HG03175 (cell line): ENCODE results near the gene PPP2R5E.
A peak's percentile ranks its signal among the peaks of the same experiment; 100 is the strongest.
"Not testable (repeated sequence)": the region's sequence is repeated elsewhere in the genome, so short reads cannot be mapped to it uniquely, and the experiment has no call there.

ENCODE experiments used
- ATAC-seq: cut with Tn5 transposase; IDR thresholded peaks from one replicate; pipeline ENCODE4 v1.9.1; 2021; ENCODE audit warnings: mild to moderate bottlenecking, moderate library complexity; ENCODE audit not compliant: unreplicated experiment

The PPP2R5E gene

GRCh38 chr14:63388766-63389431, 154.3 kb downstream of the PPP2R5E start:
- ATAC-seq: peak; percentile 84

- ATAC-seq: no peak
These were observed 155.5 kb downstream of the PPP2R5E start for GRCh38 chr14:63387711-63388110.

DNA sequence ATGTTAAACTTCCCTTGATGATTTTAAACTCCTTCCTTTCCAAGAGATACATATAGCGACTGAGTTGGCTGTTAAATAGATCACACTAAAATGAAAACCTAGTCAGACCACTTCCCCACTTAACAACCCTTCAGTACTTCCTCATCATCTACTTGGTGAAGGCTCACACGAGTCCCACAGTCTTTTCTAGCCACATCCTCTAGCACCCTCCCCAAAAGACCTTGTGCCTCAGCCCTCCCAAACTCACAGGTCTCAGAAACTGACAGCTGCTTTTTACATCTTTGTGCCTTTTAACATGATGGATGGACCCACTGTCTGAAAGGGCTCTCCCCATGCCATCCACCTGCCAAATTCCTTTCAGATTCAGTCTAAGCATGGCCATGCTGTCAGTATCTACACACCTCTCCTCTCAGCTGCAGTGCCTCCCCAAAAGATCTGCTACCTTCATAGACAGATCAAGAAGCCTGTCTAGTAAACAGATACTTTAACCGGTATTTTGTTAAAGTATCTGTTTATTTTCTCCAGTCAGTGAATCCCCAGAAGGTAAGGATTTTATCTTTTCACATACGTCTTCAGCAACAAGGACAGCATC, 159.3 kb downstream of the PPP2R5E start:
- ATAC-seq: peak; percentile 98

DNA sequence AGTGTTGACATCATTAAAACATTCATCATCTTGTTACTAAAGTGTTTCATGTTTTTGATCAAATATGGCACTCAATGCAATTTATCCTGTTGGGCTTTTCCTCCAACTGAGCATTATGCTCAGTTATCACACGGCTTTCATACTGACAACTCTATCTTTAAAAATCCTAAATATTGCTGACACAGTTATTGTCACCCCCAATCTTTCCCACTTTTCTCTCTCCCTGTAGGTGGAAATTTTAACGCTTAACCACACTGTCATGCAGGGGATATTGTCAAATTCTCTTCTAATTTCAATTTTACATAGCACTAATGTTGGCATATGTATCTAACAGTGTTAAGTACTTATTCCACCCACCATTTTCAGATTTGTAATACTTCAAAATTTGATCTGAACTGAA, 164.7 kb downstream of the PPP2R5E start:
- no peak for ATAC-seq

DNA sequence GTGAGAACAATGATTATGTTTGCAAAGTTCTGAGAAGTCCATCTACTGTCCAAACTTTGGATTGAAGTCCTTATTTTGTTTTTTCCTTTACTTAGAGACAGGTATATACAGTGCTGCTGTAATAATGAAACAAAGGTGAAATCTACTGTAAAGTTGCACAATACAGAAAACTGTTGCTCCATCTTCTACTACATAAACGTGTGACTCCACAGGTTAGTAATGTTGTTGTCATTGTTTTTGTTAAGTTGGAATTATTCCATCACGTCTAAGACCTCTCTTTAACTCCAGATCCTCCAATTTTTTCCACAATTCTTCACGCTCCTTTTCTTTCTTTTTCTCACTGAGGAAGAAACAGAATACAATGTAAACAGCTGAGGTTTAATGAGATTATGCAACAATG, 167.4 kb downstream of the PPP2R5E start:
- ATAC-seq: no peak

DNA sequence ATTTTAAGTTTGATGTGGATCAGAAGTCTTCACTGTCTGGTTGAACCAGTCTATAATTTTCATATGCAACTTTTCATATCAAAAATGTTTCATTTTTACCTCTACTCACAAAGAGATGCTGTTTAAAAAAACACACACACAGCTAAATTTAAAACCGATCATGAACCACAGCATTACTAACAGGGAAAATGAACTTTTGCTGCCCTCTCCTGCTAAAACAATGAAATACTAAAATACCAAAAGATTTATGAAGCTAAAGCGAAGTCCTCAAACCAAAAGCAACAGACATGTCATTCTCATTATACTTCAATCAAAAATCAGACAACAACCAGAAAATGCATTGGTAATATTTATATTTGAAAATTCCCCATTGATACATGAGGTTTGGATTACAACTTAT, 171.6 kb downstream of the PPP2R5E start:
- ATAC-seq: not testable (repeated sequence)

- peak; percentile 42 for ATAC-seq
These were observed 172.1 kb downstream of the PPP2R5E start for GRCh38 chr14:63371033-63371432.

- no peak for ATAC-seq
These were observed 175.3 kb downstream of the PPP2R5E start for GRCh38 chr14:63367742-63368364.

DNA sequence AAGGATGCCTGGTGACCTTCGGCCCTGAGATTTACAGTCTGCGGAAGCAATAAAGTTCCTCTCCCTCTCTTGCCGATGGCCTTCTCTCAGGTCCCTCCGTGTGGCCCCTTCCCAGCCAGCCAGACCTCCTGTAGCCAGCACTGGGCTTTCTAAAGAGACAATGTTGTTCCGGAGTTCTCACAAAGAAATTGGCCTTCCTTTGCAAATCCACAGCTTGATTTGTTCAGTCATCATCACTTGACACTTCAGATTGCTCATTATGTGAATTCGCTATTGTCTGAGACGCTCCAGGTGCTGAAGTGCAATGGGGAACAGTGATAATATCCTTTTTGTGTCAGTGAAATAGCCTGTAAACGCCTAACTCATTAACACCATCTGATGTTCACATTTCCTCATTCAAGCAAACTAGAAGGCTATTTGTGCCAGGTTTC, 180.8 kb downstream of the PPP2R5E start:
- ATAC-seq: no peak

DNA sequence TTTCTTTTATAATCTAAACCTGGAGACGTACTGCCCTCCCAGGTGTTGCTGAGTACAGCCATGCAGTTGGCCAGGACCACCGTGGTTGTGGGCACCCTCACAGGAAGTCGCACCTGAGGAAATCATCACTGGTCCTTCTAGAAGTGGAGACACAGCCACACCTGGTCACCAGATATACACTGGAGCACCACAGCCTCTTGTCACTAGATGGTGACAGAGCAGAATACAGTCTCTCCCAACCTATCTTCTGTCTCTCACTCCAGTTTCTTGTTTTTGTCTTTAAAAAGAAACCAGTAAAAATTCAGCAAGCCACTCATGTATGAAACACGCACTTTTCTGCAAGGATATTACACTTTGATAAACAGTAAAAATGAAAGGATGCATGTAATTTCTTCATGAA, 181.4 kb downstream of the PPP2R5E start:
- no peak for ATAC-seq

DNA sequence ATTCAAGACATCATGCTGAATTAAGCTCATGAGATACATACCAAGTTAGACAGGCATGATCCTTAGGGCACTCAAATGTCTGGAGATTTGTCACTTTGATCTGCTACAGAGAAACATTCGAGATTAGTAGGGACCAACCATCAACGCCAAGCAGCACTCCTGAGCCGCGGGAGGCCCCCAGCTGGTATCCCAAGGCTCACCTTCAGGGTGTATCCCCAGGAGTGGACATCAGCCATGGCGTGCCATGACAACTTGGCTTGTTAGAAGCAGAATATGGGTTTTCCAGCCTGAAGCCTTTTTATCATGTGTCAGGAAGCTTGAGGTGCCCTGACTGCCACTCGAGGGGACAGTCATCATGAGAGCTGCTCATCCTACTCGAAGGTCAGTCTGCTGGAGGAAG, 185.3 kb downstream of the PPP2R5E start:
- no peak for ATAC-seq

DNA sequence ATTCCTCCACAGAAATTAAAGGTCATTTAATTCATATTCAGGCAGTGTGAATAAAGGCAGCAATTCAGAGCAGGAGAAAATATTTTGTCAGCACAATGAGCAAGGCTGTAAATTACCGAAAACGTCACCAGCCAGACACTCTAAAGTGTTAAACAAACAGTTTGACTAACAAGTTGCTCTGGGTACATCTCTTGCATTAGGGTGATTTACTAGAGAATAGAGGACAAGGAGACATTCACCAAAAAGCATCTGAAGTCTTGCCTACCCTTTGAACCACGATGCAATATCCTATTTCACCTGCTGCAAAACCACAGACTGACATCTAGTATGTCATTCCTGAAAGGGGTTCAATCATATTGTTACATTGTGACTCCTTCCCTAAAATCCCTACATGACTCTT, 197.4 kb downstream of the PPP2R5E start:
- ATAC-seq: no peak

- ATAC-seq: no peak
These were observed 198.8 kb downstream of the PPP2R5E start for GRCh38 chr14:63344336-63344735.

- no peak for ATAC-seq
These were observed 199.3 kb downstream of the PPP2R5E start for GRCh38 chr14:63343878-63344277.

GRCh38 chr14:63342371-63342770, 200.8 kb downstream of the PPP2R5E start:
- no peak for ATAC-seq

- no peak for ATAC-seq
These were observed 214.1 kb downstream of the PPP2R5E start for GRCh38 chr14:63328787-63329737.

GRCh38 chr14:63326840-63327239, 216.3 kb downstream of the PPP2R5E start:
- no peak for ATAC-seq

GRCh38 chr14:63322897-63323573, 220.1 kb downstream of the PPP2R5E start:
- ATAC-seq: no peak

GRCh38 chr14:63322472-63322871, 220.7 kb downstream of the PPP2R5E start:
- no peak for ATAC-seq
